NB4 (cell line): ENCODE data around the gene PDCD6IP.

Source experiments
- CTCF ChIP-seq: IDR thresholded peaks from one replicate; pipeline ENCODE4 v1.5.1; 2012; ENCODE audit warnings: low read depth, low read length
- MAX ChIP-seq: IDR thresholded peaks from 2 replicates; pipeline ENCODE4 v1.6.1; 2011; ENCODE audit warnings: low read depth, low read length
- POLR2A ChIP-seq: IDR thresholded peaks from 2 replicates; pipeline ENCODE4 v1.6.1; 2011; ENCODE audit warnings: mild to moderate bottlenecking; ENCODE audit not compliant: insufficient read length; ENCODE audit errors: extremely low read depth

GRCh38 chr3:33790091-33790490 is 8.3 kb upstream of the PDCD6IP start:
- TF ChIP-seq MAX (no peak), CTCF (no peak), POLR2A (no peak)
